DOHH2 (cell line): Measurements from ENCODE around the gene TEPSIN.

ENCODE experiments used
- H3F3A ChIP-seq: fragments of 200-600 bp; sonication (generic), shearing (Covaris generic); 2 replicates; pipeline ENCODE4 v1.6.0; 2016; ENCODE audit warnings: antibody characterized with exemption, mild to moderate bottlenecking; ENCODE audit not compliant: control insufficient read depth, insufficient read depth
- H3K27ac ChIP-seq: fragments of 200-600 bp; sonication (generic); 2 replicates; pipeline ENCODE4 v1.5.1; 2014; ENCODE audit warnings: low read depth, mild to moderate bottlenecking, low read length, moderate library complexity
- H3K27me3 ChIP-seq: fragments of 200-600 bp; sonication (generic); 2 replicates; pipeline ENCODE4 v1.6.1; 2014; ENCODE audit warnings: mild to moderate bottlenecking, low read length, mixed read lengths; ENCODE audit not compliant: control insufficient read depth
- H3K36me3 ChIP-seq: fragments of 200-600 bp; sonication (generic); 2 replicates; pipeline ENCODE4 v1.6.1; 2014; ENCODE audit warnings: mild to moderate bottlenecking, low read length, moderate library complexity, mixed read lengths; ENCODE audit not compliant: control insufficient read depth
- H3K4me1 ChIP-seq: fragments of 200-600 bp; sonication (generic); 2 replicates; pipeline ENCODE4 v1.6.1; 2014; ENCODE audit warnings: mild to moderate bottlenecking, low read length, mixed read lengths; ENCODE audit not compliant: control insufficient read depth
- H3K4me2 ChIP-seq: fragments of 200-600 bp; sonication (generic); 2 replicates; pipeline ENCODE4 v1.6.0; 2014; ENCODE audit warnings: mild to moderate bottlenecking, low read length, moderate library complexity
- H3K4me3 ChIP-seq: fragments of 200-600 bp; sonication (generic); 2 replicates; pipeline ENCODE4 v1.5.1; 2014; ENCODE audit warnings: mild to moderate bottlenecking, low read length, mixed read lengths
- H3K79me2 ChIP-seq: fragments of 200-600 bp; sonication (generic); 2 replicates; pipeline ENCODE4 v1.6.1; 2014; ENCODE audit warnings: mild to moderate bottlenecking, low read length, mixed read lengths; ENCODE audit not compliant: control insufficient read depth
- H3K9me2 ChIP-seq: fragments of 200-600 bp; sonication (generic); replicated peaks from 2 replicates; pipeline ENCODE4 v1.6.1; 2014; ENCODE audit warnings: mild to moderate bottlenecking, low read length, mixed read lengths; ENCODE audit not compliant: control insufficient read depth
- H3K9me3 ChIP-seq: fragments of 200-600 bp; sonication (generic); 2 replicates; pipeline ENCODE4 v1.6.1; 2014; ENCODE audit warnings: antibody characterized with exemption, low read length, mixed read lengths; ENCODE audit not compliant: control insufficient read depth, insufficient read depth
- H4K20me1 ChIP-seq: fragments of 200-600 bp; sonication (generic); 2 replicates; pipeline ENCODE4 v1.6.0; 2014; ENCODE audit warnings: low read depth, mild to moderate bottlenecking, antibody characterized with exemption, low read length, moderate library complexity; ENCODE audit not compliant: control insufficient read depth, insufficient read depth
- CTCF ChIP-seq: fragments of 200-600 bp; sonication (generic); IDR thresholded peaks from one replicate; pipeline ENCODE4 v1.5.1; 2014; ENCODE audit warnings: antibody characterized with exemption, mild to moderate bottlenecking, low read depth, low read length; ENCODE audit not compliant: poor library complexity, severe bottlenecking
- EZH2phosphoT487 ChIP-seq: fragments of 200-600 bp; sonication (generic); IDR thresholded peaks from 2 replicates; pipeline ENCODE4 v1.6.1; 2017; ENCODE audit warnings: borderline replicate concordance, mild to moderate bottlenecking, antibody characterized with exemption, low read length, moderate library complexity, mixed read lengths

TEPSIN gene

GRCh38 chr17:81230043-81230820, 8.6 kb downstream of the TEPSIN start:
- no peaks in the 10 kb centered on the region for H3K79me2 ChIP-seq
- no peaks in the 10 kb centered on the region for H3K9me2 ChIP-seq
- H3K4me3 ChIP-seq = no peak overlapping the region
- H3K27me3 ChIP-seq = no peaks in the 10 kb centered on the region
- H3F3A ChIP-seq = peaks cover 6% of the 10 kb centered on the region; the same call in 1 of the 2 replicates
- no peak overlapping the region for H3K27ac ChIP-seq
- no peaks in the 10 kb centered on the region for H4K20me1 ChIP-seq
- no peaks in the 10 kb centered on the region for H3K9me3 ChIP-seq
- H3K4me1 ChIP-seq = peaks cover 19% of the 10 kb centered on the region
- peaks cover 25% of the 10 kb centered on the region for H3K36me3 ChIP-seq
- no peak overlapping the region for H3K4me2 ChIP-seq
- TF ChIP-seq CTCF (peak; percentile 54), EZH2phosphoT487 (no peak)

- Histone ChIP-seq H3K36me3 (peaks cover 25% of the 10 kb centered on the region), H3K4me1 (peaks cover 19% of the 10 kb centered on the region), H3K79me2 (no peaks in the 10 kb centered on the region), H3K27me3 (no peaks in the 10 kb centered on the region), H3K4me2 (no peak overlapping the region), H3K4me3 (no peak overlapping the region), H3K9me3 (no peaks in the 10 kb centered on the region), H4K20me1 (no peaks in the 10 kb centered on the region), H3K9me2 (no peaks in the 10 kb centered on the region), H3F3A (peaks cover 6% of the 10 kb centered on the region; the same call in 1 of the 2 replicates), H3K27ac (no peak overlapping the region)
- TF ChIP-seq CTCF (no peak), EZH2phosphoT487 (no peak)
These were observed 9.3 kb downstream of the TEPSIN start for GRCh38 chr17:81229666-81229920.

GRCh38 chr17:81228834-81229665, 9.8 kb downstream of the TEPSIN start:
- peak overlapping the region; percentile 40; the same call in 1 of the 2 replicates for H3K27ac ChIP-seq
- TF ChIP-seq CTCF (no peak), EZH2phosphoT487 (no peak)
- peaks cover 25% of the 10 kb centered on the region for H3K36me3 ChIP-seq
- no peaks in the 10 kb centered on the region for H4K20me1 ChIP-seq
- peaks cover 19% of the 10 kb centered on the region for H3K4me1 ChIP-seq
- H3K27me3 ChIP-seq = no peaks in the 10 kb centered on the region
- H3F3A ChIP-seq = peaks cover 6% of the 10 kb centered on the region; the same call in 1 of the 2 replicates
- H3K79me2 ChIP-seq = no peaks in the 10 kb centered on the region
- H3K9me2 ChIP-seq = no peaks in the 10 kb centered on the region
- H3K9me3 ChIP-seq = no peaks in the 10 kb centered on the region
- H3K4me2 ChIP-seq = peak overlapping the region; percentile 43
- no peak overlapping the region for H3K4me3 ChIP-seq
